ENCODE measurements around the gene XYLT2. TPM values are rescaled to one million over a fixed set of nuclear protein-coding genes. Genes with fewer than 3 reads are reported as not detected.

Gene XYLT2
- total and polyA plus RNA-seq, 2 experiments from 2014 or later = 14.2 to 44.9 TPM

DNA sequence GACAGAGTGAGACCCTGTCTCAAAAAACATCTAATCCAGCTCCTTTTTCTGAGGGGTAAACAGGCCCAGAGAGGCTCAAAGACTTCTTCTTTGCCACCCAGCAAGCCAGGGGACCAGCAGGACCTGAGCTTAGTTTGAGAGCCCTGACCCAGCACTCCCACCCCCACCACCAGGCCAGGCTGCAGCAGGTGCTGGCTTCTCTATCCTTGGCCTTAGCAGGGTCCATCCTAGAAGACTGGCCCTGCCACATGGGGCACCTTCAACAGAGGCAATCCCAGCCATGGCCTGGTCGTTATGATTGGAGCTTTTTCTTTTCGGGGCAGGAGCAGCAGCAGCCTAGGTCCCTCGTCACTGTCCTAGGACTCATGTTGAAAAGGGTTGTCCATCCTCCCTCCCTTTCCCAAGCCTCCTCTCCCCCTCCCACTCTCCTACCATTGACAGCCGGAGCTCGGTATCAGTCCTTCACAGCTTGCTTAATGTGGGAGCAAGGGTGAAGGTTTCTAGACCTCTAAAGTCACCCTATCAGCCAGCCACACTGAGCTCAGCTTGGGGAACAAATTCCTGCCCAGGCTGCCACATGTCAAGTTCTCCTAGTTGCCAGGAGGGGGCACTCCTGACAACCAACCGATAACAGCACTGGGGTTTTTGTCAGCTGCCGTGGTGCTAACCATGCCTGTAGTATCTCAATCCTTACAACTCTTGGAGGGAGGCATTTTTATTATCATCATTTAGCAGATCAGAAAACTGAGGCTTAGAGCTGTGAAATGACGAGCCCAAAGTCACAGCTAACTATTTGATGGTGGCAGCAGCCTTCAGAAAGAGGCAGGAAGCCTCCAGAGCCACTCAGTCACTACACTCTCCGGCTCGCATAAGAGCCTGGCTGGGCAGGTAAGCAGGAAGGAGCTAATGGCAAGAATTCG is 15.9 kb downstream of the XYLT2 start:
- no peaks in the 10 kb centered on the region; the same call in 1 of the 2 replicates for H4K20me1 ChIP-seq (replicated peaks; ENCODE audit: insufficient read depth)
- peak overlapping the region; percentile 1; the same call in 1 of the 2 replicates for H3K4me2 ChIP-seq
- H3K36me3 Mint-ChIP-seq (ENCODE audit: low read depth) = peaks cover 28% of the 10 kb centered on the region

DNA sequence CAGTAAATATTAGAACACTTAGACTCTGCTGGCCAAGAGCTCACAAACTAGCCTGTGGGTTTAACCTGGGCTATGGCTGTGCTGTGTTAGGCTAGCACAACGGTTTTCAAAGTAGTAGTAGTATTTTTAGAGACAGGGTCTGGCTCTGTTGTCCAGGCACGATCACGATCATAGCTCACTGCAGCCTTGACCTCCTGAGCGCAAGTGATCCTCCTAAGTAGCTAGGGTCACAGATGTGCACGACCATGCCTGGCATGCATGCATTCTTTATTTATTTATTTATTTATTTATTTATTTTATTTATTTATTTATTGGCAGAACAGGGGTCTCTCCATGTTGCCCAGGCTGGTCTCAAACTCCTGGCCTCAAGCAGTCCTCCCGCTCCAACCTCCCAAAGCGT is 16.7 kb downstream of the XYLT2 start:
- Histone ChIP-seq H3K9me2 (ENCODE audit: insufficient read depth) (no peaks in the 10 kb centered on the region), H3K4me1 (ENCODE audit: insufficient read depth) (peaks cover 19% of the 10 kb centered on the region), H3K4me2 (peak overlapping the region; percentile 1; the same call in 1 of the 2 replicates), H3K27me3 (ENCODE audit: insufficient read depth) (no peaks in the 10 kb centered on the region), H2AFZ (no peak overlapping the region), H3K4me3 (no peak overlapping the region), H3K79me2 (replicated peaks; ENCODE audit: insufficient read depth) (no peaks in the 10 kb centered on the region), H3F3A (replicated peaks; ENCODE audit: low read depth) (no peaks in the 10 kb centered on the region), H3K36me3 (ENCODE audit: insufficient read depth) (0 out of 2 replicates have a peak, but pooled peaks cover under 1% of the 10 kb centered on the region), H4K20me1 (replicated peaks; ENCODE audit: insufficient read depth) (no peaks in the 10 kb centered on the region; the same call in 1 of the 2 replicates), H3K27ac (ENCODE audit: low read depth) (no peak overlapping the region)
- no peak for ATAC-seq
- Mint-ChIP-seq H3K4me3 (no peak overlapping the region; the same call in 2 of the 3 replicates), H3K9me3 (no peaks in the 10 kb centered on the region; the same call in 2 of the 3 replicates), H3K27me3 (ENCODE audit: insufficient read depth, low read depth, poor library complexity) (peaks cover 12% of the 10 kb centered on the region), H3K36me3 (ENCODE audit: low read depth) (peaks cover 25% of the 10 kb centered on the region), H3K4me1 (peaks cover 35% of the 10 kb centered on the region), H3K27ac (no peak overlapping the region)
- DNase-seq (ENCODE audit: low spot score) = no peak
- TF ChIP-seq, protein P1, sequence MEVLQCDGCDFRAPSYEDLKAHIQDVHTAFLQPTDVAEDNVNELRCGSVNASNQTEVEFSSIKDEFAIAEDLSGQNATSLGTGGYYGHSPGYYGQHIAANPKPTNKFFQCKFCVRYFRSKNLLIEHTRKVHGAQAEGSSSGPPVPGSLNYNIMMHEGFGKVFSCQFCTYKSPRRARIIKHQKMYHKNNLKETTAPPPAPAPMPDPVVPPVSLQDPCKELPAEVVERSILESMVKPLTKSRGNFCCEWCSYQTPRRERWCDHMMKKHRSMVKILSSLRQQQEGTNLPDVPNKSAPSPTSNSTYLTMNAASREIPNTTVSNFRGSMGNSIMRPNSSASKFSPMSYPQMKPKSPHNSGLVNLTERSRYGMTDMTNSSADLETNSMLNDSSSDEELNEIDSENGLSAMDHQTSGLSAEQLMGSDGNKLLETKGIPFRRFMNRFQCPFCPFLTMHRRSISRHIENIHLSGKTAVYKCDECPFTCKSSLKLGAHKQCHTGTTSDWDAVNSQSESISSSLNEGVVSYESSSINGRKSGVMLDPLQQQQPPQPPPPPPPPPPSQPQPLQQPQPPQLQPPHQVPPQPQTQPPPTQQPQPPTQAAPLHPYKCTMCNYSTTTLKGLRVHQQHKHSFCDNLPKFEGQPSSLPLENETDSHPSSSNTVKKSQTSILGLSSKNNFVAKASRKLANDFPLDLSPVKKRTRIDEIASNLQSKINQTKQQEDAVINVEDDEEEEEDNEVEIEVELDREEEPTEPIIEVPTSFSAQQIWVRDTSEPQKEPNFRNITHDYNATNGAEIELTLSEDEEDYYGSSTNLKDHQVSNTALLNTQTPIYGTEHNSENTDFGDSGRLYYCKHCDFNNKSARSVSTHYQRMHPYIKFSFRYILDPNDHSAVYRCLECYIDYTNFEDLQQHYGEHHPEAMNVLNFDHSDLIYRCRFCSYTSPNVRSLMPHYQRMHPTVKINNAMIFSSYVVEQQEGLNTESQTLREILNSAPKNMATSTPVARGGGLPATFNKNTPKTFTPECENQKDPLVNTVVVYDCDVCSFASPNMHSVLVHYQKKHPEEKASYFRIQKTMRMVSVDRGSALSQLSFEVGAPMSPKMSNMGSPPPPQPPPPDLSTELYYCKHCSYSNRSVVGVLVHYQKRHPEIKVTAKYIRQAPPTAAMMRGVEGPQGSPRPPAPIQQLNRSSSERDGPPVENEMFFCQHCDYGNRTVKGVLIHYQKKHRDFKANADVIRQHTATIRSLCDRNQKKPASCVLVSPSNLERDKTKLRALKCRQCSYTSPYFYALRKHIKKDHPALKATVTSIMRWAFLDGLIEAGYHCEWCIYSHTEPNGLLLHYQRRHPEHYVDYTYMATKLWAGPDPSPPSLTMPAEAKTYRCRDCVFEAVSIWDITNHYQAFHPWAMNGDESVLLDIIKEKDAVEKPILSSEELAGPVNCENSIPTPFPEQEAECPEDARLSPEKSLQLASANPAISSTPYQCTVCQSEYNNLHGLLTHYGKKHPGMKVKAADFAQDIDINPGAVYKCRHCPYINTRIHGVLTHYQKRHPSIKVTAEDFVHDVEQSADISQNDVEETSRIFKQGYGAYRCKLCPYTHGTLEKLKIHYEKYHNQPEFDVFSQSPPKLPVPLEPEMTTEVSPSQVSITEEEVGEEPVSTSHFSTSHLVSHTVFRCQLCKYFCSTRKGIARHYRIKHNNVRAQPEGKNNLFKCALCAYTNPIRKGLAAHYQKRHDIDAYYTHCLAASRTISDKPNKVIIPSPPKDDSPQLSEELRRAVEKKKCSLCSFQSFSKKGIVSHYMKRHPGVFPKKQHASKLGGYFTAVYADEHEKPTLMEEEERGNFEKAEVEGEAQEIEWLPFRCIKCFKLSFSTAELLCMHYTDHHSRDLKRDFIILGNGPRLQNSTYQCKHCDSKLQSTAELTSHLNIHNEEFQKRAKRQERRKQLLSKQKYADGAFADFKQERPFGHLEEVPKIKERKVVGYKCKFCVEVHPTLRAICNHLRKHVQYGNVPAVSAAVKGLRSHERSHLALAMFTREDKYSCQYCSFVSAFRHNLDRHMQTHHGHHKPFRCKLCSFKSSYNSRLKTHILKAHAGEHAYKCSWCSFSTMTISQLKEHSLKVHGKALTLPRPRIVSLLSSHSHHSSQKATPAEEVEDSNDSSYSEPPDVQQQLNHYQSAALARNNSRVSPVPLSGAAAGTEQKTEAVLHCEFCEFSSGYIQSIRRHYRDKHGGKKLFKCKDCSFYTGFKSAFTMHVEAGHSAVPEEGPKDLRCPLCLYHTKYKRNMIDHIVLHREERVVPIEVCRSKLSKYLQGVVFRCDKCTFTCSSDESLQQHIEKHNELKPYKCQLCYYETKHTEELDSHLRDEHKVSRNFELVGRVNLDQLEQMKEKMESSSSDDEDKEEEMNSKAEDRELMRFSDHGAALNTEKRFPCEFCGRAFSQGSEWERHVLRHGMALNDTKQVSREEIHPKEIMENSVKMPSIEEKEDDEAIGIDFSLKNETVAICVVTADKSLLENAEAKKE (CRISPR knock-in tag; IDR thresholded peaks at IDR 0.05) = no peak
- TF ChIP-seq, protein P2, sequence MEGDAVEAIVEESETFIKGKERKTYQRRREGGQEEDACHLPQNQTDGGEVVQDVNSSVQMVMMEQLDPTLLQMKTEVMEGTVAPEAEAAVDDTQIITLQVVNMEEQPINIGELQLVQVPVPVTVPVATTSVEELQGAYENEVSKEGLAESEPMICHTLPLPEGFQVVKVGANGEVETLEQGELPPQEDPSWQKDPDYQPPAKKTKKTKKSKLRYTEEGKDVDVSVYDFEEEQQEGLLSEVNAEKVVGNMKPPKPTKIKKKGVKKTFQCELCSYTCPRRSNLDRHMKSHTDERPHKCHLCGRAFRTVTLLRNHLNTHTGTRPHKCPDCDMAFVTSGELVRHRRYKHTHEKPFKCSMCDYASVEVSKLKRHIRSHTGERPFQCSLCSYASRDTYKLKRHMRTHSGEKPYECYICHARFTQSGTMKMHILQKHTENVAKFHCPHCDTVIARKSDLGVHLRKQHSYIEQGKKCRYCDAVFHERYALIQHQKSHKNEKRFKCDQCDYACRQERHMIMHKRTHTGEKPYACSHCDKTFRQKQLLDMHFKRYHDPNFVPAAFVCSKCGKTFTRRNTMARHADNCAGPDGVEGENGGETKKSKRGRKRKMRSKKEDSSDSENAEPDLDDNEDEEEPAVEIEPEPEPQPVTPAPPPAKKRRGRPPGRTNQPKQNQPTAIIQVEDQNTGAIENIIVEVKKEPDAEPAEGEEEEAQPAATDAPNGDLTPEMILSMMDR (conservative IDR thresholded peaks at IDR 0.05; ENCODE audit: low read depth in 2 of 2) = no peak
- TF ChIP-seq ZNF114 (CRISPR knock-in tag; IDR thresholded peaks at IDR 0.05) (no peak), EZH2phosphoT487 (IDR thresholded peaks at IDR 0.05; ENCODE audit: unreplicated experiment) (no peak), POLR2AphosphoS5 (IDR thresholded peaks at IDR 0.05; ENCODE audit: low read depth) (no peak), CREB1 (CRISPR knock-in tag; IDR thresholded peaks at IDR 0.05; ENCODE audit: low read depth) (no peak)

More for the DNA sequence above, 15.9 kb downstream of the XYLT2 start:
- Histone ChIP-seq H3K4me3 (no peak overlapping the region), H3K4me1 (ENCODE audit: insufficient read depth) (peaks cover 19% of the 10 kb centered on the region), H3K79me2 (replicated peaks; ENCODE audit: insufficient read depth) (no peaks in the 10 kb centered on the region), H2AFZ (no peak overlapping the region), H3K27ac (ENCODE audit: low read depth) (0 out of 2 replicates have a peak overlapping the region, but pooled peaks have one; percentile 9), H3K36me3 (ENCODE audit: insufficient read depth) (no peaks in the 10 kb centered on the region), H3K9me2 (ENCODE audit: insufficient read depth) (no peaks in the 10 kb centered on the region), H3F3A (replicated peaks; ENCODE audit: low read depth) (no peaks in the 10 kb centered on the region), H3K27me3 (ENCODE audit: insufficient read depth) (no peaks in the 10 kb centered on the region)
- peaks cover 12% of the 10 kb centered on the region for H3K27me3 Mint-ChIP-seq (ENCODE audit: insufficient read depth, low read depth, poor library complexity)
- peaks cover 35% of the 10 kb centered on the region for H3K4me1 Mint-ChIP-seq
- peak; percentile 48 for ATAC-seq
- DNase-seq (ENCODE audit: low spot score) = peak; percentile 84
- no peak overlapping the region; the same call in 2 of the 3 replicates for H3K4me3 Mint-ChIP-seq
- TF ChIP-seq EZH2 (IDR thresholded peaks at IDR 0.05; ENCODE audit: low read depth, unreplicated experiment) (no peak), POLR2AphosphoS5 (IDR thresholded peaks at IDR 0.05; ENCODE audit: low read depth) (peak; percentile 53), STAT1 (IDR thresholded peaks at IDR 0.05; ENCODE audit: unreplicated experiment) (no peak)
- TF ChIP-seq, protein P2 (conservative IDR thresholded peaks at IDR 0.05; ENCODE audit: low read depth in 2 of 2) = peak; percentile 81 to 82
- H3K27ac Mint-ChIP-seq = 0 out of 2 replicates have a peak overlapping the region, but pooled peaks have one; percentile 37
- H3K9me3 Mint-ChIP-seq = no peaks in the 10 kb centered on the region; the same call in 2 of the 3 replicates
